ENCODE results near the gene FRMD5. TPM values are rescaled to one million over a fixed set of nuclear protein-coding genes. Genes with fewer than 3 reads are reported as not detected.

Gene FRMD5
- total RNA-seq, 4 donors from 2014 or later, result 0.31 to 0.72 TPM; not detected in 2

- Histone ChIP-seq H3K4me1 (no peaks in the 10 kb centered on the region), H3K27me3 (no peaks in the 10 kb centered on the region), H3K36me3 (no peaks in the 10 kb centered on the region), H3K9me3 (no peaks in the 10 kb centered on the region), H3K4me3 (no peak overlapping the region), H3K27ac (no peak overlapping the region)
- no peak for DNase-seq (ENCODE audit: low spot score in 2 of 2)
- TF ChIP-seq CTCF (IDR thresholded peaks at IDR 0.05) (no peak), POLR2AphosphoS5 (IDR thresholded peaks at IDR 0.05) (no peak), POLR2A (IDR thresholded peaks at IDR 0.05) (no peak), EP300 (IDR thresholded peaks at IDR 0.05) (no peak)
Measured at GRCh38 chr15:44128443-44128842, 66.6 kb downstream of the FRMD5 start.

DNA sequence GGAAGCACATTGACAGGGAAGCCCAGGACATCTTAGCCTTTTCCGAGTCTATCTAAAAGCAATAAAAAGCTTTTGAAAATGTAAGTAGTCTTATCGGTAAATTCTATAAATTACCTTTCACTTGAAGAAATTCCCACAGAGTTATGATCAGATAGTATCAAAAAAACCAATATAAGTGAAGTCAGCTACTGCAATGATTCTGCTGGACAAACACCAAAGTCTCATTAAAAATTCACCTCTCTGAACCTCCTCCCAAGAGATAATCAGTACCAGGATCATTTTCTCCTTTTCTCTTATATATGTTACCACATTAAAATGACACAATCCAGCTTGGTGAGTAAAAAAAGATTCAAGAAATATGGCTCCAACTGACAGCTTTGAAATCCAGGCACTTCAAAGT, 69.2 kb downstream of the FRMD5 start:
- TF ChIP-seq POLR2AphosphoS5 (IDR thresholded peaks at IDR 0.05) (no peak), CTCF (IDR thresholded peaks at IDR 0.05) (no peak), EP300 (IDR thresholded peaks at IDR 0.05) (no peak), POLR2A (IDR thresholded peaks at IDR 0.05) (no peak)
- WGBS, result 69% methylated on average over 2 of the region's 2 CpGs
- Histone ChIP-seq H3K27me3 (no peaks in the 10 kb centered on the region), H3K9me3 (no peaks in the 10 kb centered on the region), H3K4me3 (no peak overlapping the region), H3K27ac (no peak overlapping the region), H3K36me3 (no peaks in the 10 kb centered on the region), H3K4me1 (no peaks in the 10 kb centered on the region)
- no peak for DNase-seq (ENCODE audit: low spot score in 2 of 2)

- H3K9me3 ChIP-seq, result no peaks in the 10 kb centered on the region
- no peaks in the 10 kb centered on the region for H3K36me3 ChIP-seq
- no peak for TF ChIP-seq CTCF (IDR thresholded peaks at IDR 0.05)
- no peak for TF ChIP-seq EP300 (IDR thresholded peaks at IDR 0.05)
- H3K4me1 ChIP-seq, result no peaks in the 10 kb centered on the region
- DNase-seq (ENCODE audit: low spot score in 2 of 2), result no peak
- H3K27ac ChIP-seq, result no peak overlapping the region
- H3K27me3 ChIP-seq, result no peaks in the 10 kb centered on the region
- no peak overlapping the region for H3K4me3 ChIP-seq
Measured at GRCh38 chr15:44102675-44103254, 92.3 kb downstream of the FRMD5 start.

GRCh38 chr15:44101944-44102343, 93.1 kb downstream of the FRMD5 start:
- Histone ChIP-seq H3K9me3 (no peaks in the 10 kb centered on the region), H3K27me3 (no peaks in the 10 kb centered on the region), H3K4me3 (no peak overlapping the region), H3K27ac (no peak overlapping the region), H3K36me3 (no peaks in the 10 kb centered on the region), H3K4me1 (no peaks in the 10 kb centered on the region)
- DNase-seq (ENCODE audit: low spot score in 2 of 2), result no peak
- 83% methylated on average over 1 of the region's 1 CpG for WGBS
- TF ChIP-seq POLR2A (IDR thresholded peaks at IDR 0.05), result no peak
- TF ChIP-seq EP300 (IDR thresholded peaks at IDR 0.05), result no peak
- TF ChIP-seq POLR2AphosphoS5 (IDR thresholded peaks at IDR 0.05), result no peak
- no peak for TF ChIP-seq CTCF (IDR thresholded peaks at IDR 0.05)

- Histone ChIP-seq H3K4me1 (no peaks in the 10 kb centered on the region), H3K36me3 (no peaks in the 10 kb centered on the region), H3K27me3 (no peaks in the 10 kb centered on the region), H3K27ac (no peak overlapping the region), H3K4me3 (no peak overlapping the region), H3K9me3 (no peaks in the 10 kb centered on the region)
- DNase-seq (ENCODE audit: low spot score in 2 of 2), result no peak
- TF ChIP-seq POLR2A (IDR thresholded peaks at IDR 0.05) (no peak), CTCF (IDR thresholded peaks at IDR 0.05) (no peak), POLR2AphosphoS5 (IDR thresholded peaks at IDR 0.05) (no peak), EP300 (IDR thresholded peaks at IDR 0.05) (no peak)
Measured at GRCh38 chr15:44101286-44101685, 93.8 kb downstream of the FRMD5 start.
